PFSK-1 (cell line): ENCODE data around the gene SEMA6D.

Experiments
- FOXP2 ChIP-seq: optimal IDR thresholded peaks from 2 replicates; pipeline ENCODE3; 2011; ENCODE audit warnings: borderline replicate concordance, control low read depth, inconsistent platforms; ENCODE audit not compliant: insufficient read depth; ENCODE audit errors: extremely low read length, extremely low read depth
- POLR2AphosphoS5 ChIP-seq: IDR thresholded peaks from 2 replicates; pipeline ENCODE4 v1.6.1; 2012; ENCODE audit warnings: low read depth, mild to moderate bottlenecking, control low read depth, low read length, moderate library complexity
- TAF1 ChIP-seq: IDR thresholded peaks from 2 replicates; pipeline ENCODE4 v1.6.1; 2012; ENCODE audit warnings: low read length, control low read depth, borderline replicate concordance; ENCODE audit not compliant: insufficient read depth
- TF ChIP-seq, protein P1 (sequence below), 2 experiments: IDR thresholded peaks; 2 replicates each; pipeline versions ENCODE4 v1.6.1 to v1.8.0; 2011 to 2012; ENCODE audit warnings: low read depth in 2 of 2, low read length in 2 of 2, control low read depth in 1 of 2, inconsistent platforms in 1 of 2, mild to moderate bottlenecking in 1 of 2, moderate library complexity in 1 of 2; ENCODE audit not compliant: insufficient read depth in 1 of 2

DNA sequence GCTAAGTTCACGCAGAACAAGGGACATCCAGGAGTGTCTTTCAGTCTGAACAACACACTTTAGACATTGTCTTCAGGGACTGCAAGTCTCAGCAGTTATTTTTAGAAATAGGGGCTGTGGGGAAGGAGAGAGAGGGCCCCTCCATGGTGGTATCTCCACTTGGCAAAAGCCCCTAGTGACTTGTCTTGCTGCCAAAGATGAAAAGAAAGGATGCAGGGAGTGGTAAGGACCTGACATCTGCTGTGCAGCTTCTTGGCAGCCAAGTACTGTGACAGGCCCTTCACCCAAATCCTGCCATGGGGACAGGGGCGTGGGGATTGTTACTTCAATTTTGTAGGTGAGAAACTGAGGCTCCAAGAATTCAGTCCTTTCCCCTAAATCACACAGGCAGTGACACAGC is 21.0 kb upstream of the SEMA6D start:
- TF ChIP-seq TAF1 (no peak), FOXP2 (no peak), POLR2AphosphoS5 (no peak)
- TF ChIP-seq, protein P1, sequence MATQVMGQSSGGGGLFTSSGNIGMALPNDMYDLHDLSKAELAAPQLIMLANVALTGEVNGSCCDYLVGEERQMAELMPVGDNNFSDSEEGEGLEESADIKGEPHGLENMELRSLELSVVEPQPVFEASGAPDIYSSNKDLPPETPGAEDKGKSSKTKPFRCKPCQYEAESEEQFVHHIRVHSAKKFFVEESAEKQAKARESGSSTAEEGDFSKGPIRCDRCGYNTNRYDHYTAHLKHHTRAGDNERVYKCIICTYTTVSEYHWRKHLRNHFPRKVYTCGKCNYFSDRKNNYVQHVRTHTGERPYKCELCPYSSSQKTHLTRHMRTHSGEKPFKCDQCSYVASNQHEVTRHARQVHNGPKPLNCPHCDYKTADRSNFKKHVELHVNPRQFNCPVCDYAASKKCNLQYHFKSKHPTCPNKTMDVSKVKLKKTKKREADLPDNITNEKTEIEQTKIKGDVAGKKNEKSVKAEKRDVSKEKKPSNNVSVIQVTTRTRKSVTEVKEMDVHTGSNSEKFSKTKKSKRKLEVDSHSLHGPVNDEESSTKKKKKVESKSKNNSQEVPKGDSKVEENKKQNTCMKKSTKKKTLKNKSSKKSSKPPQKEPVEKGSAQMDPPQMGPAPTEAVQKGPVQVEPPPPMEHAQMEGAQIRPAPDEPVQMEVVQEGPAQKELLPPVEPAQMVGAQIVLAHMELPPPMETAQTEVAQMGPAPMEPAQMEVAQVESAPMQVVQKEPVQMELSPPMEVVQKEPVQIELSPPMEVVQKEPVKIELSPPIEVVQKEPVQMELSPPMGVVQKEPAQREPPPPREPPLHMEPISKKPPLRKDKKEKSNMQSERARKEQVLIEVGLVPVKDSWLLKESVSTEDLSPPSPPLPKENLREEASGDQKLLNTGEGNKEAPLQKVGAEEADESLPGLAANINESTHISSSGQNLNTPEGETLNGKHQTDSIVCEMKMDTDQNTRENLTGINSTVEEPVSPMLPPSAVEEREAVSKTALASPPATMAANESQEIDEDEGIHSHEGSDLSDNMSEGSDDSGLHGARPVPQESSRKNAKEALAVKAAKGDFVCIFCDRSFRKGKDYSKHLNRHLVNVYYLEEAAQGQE (IDR thresholded peaks at IDR 0.05; ENCODE audit: insufficient read depth in 1 of 2, low read depth in 2 of 2, low read length in 2 of 2), result no peak
